ENCODE measurements around the gene MAFF.
A peak's percentile ranks its signal among the peaks of the same experiment; 100 is the strongest.
"Not testable (repeated sequence)": the region's sequence is repeated elsewhere in the genome, so short reads cannot be mapped to it uniquely, and the experiment has no call there.

The MAFF gene

DNA sequence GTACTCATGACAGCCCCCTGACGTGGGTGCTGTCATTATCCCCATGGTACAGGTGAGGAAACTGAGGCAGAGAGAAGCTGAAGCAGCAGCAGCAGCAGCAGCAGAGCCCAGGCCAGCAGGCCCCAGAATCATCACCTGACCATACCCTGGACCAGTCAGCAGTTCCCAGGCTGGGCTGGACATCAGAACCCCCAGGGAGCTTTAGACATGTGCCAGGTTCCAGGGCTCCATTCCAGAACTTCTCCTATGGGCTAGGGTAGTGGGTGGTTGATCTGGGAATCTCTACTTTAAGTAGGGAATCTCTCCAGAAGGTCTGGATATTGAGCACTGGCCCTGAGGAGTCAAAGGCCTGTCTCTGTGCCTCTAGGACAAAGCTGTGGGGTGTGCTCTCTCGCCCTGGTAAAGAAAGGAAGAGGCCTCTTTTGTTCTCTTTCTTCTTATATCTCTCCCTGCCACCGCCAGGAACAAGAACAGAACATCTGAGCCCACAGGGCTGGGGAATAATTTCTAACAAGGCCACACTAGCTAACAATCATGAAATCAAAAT lies 26.6 kb downstream of the MAFF start:
- FAIRE-seq, result no peak

- FAIRE-seq, result peak; percentile 91
These were observed 27.3 kb downstream of the MAFF start for GRCh38 chr22:38228873-38229740.

DNA sequence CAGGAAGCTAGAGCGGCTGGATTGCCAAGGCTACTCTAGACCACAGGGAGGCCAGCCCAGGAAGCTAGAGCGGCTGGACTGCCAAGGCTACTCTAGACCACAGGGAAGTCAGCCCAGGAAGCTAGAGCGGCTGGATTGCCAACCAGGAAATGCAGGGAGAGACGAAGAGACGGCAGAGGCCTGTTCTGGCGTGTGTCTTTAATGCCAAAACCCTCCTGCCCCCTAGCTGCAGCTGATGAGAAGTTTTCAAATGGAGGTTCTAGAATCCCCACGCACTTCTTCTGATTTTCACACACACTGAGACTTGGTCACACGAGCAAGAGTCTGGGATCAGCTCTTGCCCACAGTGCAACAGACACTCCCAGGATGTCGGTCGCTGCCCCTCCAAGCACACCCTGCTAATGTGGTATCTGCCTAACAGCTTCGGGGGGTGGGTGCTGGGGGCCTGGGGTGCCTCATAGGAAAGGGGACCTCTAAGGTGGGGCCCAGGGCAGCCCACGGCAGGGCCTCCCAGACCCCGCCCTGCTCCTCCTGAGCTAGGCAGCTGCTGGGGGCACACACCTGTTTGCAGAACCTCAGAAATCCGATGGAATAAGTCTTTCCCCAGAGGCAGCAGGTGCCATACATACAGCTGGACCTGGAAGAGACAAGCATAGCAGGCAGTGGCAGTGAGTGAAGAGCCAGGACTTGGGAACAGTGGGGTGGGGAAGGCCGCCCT lies 28.5 kb downstream of the MAFF start:
- no peak for FAIRE-seq

- no peak for FAIRE-seq
These were observed 29.1 kb downstream of the MAFF start for GRCh38 chr22:38230916-38231315.

- no peak for FAIRE-seq
These were observed 30.4 kb downstream of the MAFF start for GRCh38 chr22:38232196-38232595.

GRCh38 chr22:38233427-38233826 lies 31.6 kb downstream of the MAFF start:
- FAIRE-seq, result no peak

DNA sequence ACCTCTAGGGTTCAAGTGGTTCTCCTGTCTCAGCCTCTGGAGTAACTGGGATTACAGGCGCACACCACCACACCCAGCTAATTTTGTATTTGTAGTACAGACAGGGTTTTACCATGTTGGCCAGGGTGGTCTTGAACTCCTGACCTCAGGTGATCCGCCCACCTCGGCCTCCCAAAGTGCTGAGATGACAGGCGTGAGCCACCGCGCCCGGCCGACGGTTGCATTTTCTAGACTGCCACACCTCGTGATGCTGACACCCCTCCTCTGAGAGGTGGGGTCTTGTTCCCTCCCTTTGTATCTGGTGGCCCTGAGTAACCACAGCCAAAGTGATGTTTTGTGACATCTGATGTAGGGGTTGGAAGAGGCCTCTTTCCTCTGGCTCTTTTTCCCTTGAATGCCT lies 32.1 kb downstream of the MAFF start:
- FAIRE-seq, result not testable (repeated sequence)

- FAIRE-seq, result no peak
These were observed 33.6 kb downstream of the MAFF start for GRCh38 chr22:38235240-38235850.

GRCh38 chr22:38236786-38237185 lies 35.0 kb downstream of the MAFF start:
- no peak for FAIRE-seq

DNA sequence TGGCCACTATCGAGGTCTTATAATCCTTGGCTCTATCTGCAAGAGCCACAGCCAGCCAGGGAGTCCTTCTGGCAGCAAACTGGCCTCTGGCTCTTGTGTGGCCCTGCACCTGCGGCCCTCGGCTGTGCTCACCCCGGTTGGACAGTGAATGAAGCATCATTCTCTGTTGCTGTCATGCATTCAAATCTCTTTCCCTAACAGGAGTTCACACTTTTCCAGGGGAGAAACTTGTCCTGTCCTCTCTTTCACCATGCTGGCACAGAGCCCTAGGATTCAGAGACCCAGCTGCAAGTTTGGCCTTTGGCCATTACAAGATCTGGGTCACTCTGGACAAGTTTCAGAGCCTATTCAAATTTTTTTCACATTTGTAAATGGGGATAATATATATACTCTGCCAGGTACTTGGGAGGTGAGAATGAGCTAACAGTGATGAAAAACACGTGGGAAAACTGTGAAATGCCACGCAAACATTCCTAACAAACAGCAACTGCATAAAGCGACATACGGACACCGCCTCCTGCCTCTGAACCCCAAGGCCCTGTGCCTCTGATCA lies 36.8 kb downstream of the MAFF start:
- no peak for FAIRE-seq

- no peak for FAIRE-seq
These were observed 37.4 kb downstream of the MAFF start for GRCh38 chr22:38239101-38239761.

DNA sequence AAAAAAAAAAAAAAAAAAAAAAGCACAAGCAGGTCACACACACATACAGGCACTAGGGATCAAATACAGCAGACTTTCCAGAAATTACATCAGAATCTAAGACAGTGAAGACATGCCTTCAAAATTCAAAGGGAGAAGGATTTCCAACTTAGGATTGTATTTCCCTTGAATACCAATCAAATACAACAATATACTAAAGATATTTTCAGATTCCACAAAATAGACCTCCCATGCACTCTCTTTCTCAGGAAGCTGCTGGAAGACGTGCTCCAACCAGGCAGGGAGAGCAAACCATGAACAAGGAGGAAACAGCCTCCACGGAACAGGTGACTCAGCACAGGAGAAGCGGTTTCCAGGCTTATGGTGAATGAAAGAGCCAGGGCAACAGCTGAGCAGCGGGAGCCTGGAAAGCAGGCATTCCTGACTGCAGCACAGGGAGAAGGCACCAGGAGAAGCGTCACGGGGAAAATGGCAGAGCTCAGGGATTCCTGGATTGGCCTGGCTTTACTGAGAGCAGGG lies 39.0 kb downstream of the MAFF start:
- no peak for FAIRE-seq

- peak; percentile 71 for FAIRE-seq
These were observed 41.4 kb downstream of the MAFF start for GRCh38 chr22:38243007-38243765.

GRCh38 chr22:38244106-38244505 lies 42.3 kb downstream of the MAFF start:
- no peak for FAIRE-seq

DNA sequence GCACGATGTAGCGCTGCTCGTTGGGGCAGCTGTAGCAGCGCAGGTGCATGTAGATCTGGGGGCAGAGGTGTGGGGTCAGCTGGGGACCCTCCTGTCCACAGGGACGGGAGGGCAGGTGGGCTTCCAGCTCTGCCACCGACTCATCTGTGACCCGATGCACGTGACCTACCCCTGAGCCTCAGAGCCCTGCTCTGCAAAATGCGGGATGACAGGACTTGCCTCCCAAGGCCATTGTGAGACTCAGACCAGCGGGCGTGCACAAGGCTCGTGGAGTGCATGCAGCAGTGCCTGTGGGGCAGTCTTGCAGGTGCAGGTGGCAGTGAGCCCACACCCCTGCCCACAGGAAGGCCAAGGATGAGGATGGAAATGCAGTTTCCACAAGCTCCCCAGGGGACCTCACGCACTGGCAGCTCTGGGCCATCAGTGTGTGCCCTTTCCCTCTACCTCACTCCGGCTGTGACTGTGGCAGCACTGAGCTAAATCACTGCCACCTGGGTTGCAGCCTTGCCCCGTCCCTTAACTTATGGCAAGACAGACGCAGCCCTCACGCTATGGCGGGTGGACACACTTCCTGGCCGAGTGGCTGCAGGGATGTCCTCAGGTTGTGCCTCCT lies 44.4 kb downstream of the MAFF start:
- FAIRE-seq, result no peak

DNA sequence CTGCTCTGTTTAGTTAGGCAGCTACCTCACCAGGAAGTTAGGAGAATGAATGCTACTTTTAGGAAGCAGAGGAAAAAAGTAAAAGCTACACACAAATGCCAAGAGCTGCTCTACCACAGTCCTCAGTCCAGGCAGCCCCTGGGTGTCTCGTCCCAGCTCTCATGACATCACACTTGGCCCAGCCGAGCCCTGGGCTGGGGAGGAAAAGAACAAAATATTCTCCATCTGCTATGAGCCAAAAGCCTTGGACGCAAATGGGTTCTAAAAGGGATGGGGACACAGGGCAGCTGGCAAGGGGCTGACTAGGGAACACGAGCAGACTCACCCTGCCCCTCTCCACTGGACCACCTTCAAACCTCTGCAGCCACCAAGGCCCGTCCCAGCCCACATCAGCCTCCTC lies 44.9 kb downstream of the MAFF start:
- no peak for FAIRE-seq

DNA sequence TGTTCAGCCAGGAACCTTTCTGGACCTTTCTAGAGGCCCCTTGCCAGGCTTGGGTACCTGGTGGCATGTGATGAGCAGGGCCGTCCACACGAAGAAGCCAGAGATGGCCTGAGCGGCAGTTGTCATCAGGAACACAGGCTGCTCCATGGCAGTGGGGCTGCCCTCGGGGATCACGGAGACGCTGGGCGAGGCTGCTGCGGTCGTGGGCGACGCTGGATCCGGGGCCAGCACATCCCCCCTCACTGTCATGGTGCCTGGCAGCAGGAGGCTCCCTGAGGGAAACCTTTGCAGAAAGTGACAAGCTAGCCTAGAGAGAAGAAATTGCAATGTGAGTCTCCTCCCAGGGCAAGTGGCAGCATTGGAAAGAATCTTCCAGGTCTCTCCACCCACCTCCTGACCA lies 45.9 kb downstream of the MAFF start:
- FAIRE-seq, result no peak

GRCh38 chr22:38248280-38248679 lies 46.5 kb downstream of the MAFF start:
- FAIRE-seq, result no peak

- FAIRE-seq, result no peak
These were observed 47.5 kb downstream of the MAFF start for GRCh38 chr22:38249301-38249700.

GRCh38 chr22:38249803-38250642 lies 48.2 kb downstream of the MAFF start:
- FAIRE-seq, result no peak
